ENCODE results near the gene RPL36.
A peak's percentile ranks its signal among the peaks of the same experiment; 100 is the strongest.
"Not testable (repeated sequence)": the region's sequence is repeated elsewhere in the genome, so short reads cannot be mapped to it uniquely, and the experiment has no call there.

The RPL36 gene

GRCh38 chr19:5717215-5717935 is 27.3 kb downstream of the RPL36 start:
- no peak for DNase-seq (ENCODE audit: low read depth)
- H3K36me3 ChIP-seq (ENCODE audit: control insufficient read depth, insufficient read depth, low read length, severe bottlenecking), result peaks cover 17% of the 10 kb centered on the region
- no peaks in the 10 kb centered on the region for H3K27me3 ChIP-seq (replicated peaks; ENCODE audit: control insufficient read depth, insufficient read depth, low read length)
- H3K4me1 ChIP-seq (ENCODE audit: control insufficient read depth, insufficient read depth, low read length), result peaks cover 16% of the 10 kb centered on the region
- peak overlapping the region; percentile 97 for H3K9ac ChIP-seq (ENCODE audit: low read length)
- H3K9me3 ChIP-seq (ENCODE audit: control insufficient read depth, low read length), result no peaks in the 10 kb centered on the region
- peak overlapping the region; percentile 96 for H3K4me3 ChIP-seq (ENCODE audit: low read length)

DNA sequence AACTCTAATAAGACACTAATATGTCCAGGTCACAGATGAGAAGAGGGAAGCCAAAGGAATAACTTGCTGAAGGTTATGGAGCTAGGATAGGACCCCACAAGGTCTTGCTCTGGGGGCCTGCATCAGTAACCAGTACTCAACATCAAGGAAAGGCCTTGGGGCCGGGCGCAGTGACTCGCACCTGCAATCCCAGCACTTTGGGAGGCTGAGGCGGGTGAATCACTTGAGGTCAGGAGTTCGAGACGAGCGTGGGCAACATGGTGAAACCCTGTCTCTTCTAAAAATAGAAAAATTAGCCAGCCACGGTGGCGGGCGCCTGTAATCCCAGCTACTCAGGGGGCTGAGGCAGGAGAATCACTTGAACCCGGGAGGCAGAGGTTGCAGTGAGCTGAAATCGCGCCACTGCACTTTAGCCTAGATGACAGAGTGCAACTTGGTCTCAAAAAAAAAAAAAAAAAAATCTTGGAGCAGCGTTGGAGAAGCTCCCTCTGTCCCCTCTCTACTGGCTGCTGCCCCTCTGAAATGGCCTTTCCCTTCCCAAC is 28.0 kb downstream of the RPL36 start:
- H3K4me3 ChIP-seq (ENCODE audit: low read length), result peak overlapping the region; percentile 96
- DNase-seq (ENCODE audit: low read depth), result peak; percentile 54

GRCh38 chr19:5718579-5719273 is 28.6 kb downstream of the RPL36 start:
- peaks cover 16% of the 10 kb centered on the region for H3K4me1 ChIP-seq (ENCODE audit: control insufficient read depth, insufficient read depth, low read length)
- H3K27me3 ChIP-seq (replicated peaks; ENCODE audit: control insufficient read depth, insufficient read depth, low read length), result no peaks in the 10 kb centered on the region
- peak overlapping the region; percentile 97 for H3K9ac ChIP-seq (ENCODE audit: low read length)
- H3K36me3 ChIP-seq (ENCODE audit: control insufficient read depth, insufficient read depth, low read length, severe bottlenecking), result peaks cover 3% of the 10 kb centered on the region
- H3K4me3 ChIP-seq (ENCODE audit: low read length), result peak overlapping the region; percentile 96
- H3K9me3 ChIP-seq (ENCODE audit: control insufficient read depth, low read length), result no peaks in the 10 kb centered on the region
- DNase-seq (ENCODE audit: low read depth), result peak; percentile 90

More for the DNA sequence above, 28.0 kb downstream of the RPL36 start:
- peaks cover 16% of the 10 kb centered on the region for H3K4me1 ChIP-seq (ENCODE audit: control insufficient read depth, insufficient read depth, low read length)
- H3K9ac ChIP-seq (ENCODE audit: low read length), result peak overlapping the region; percentile 97
- H3K36me3 ChIP-seq (ENCODE audit: control insufficient read depth, insufficient read depth, low read length, severe bottlenecking), result peaks cover 9% of the 10 kb centered on the region
- H3K9me3 ChIP-seq (ENCODE audit: control insufficient read depth, low read length), result no peaks in the 10 kb centered on the region
- H3K27me3 ChIP-seq (replicated peaks; ENCODE audit: control insufficient read depth, insufficient read depth, low read length), result no peaks in the 10 kb centered on the region

- no peaks in the 10 kb centered on the region for H3K36me3 ChIP-seq (ENCODE audit: control insufficient read depth, insufficient read depth, low read length, severe bottlenecking)
- H3K4me1 ChIP-seq (ENCODE audit: control insufficient read depth, insufficient read depth, low read length), result peaks cover 16% of the 10 kb centered on the region
- DNase-seq (ENCODE audit: low read depth), result peak; percentile 80
- H3K27me3 ChIP-seq (replicated peaks; ENCODE audit: control insufficient read depth, insufficient read depth, low read length), result no peaks in the 10 kb centered on the region
- peak overlapping the region; percentile 96 for H3K4me3 ChIP-seq (ENCODE audit: low read length)
- no peaks in the 10 kb centered on the region for H3K9me3 ChIP-seq (ENCODE audit: control insufficient read depth, low read length)
- peak overlapping the region; percentile 97 for H3K9ac ChIP-seq (ENCODE audit: low read length)
Observed at GRCh38 chr19:5719274-5719960, 29.3 kb downstream of the RPL36 start.

- Histone ChIP-seq H3K9me3 (ENCODE audit: control insufficient read depth, low read length) (no peaks in the 10 kb centered on the region), H3K27me3 (replicated peaks; ENCODE audit: control insufficient read depth, insufficient read depth, low read length) (peaks cover 4% of the 10 kb centered on the region)
Observed at GRCh38 chr19:5719961-5720790, 30.1 kb downstream of the RPL36 start, which contains the start of the genes CATSPERD and LONP1. Gene CATSPERD, plus strand, starts transcription at chr19:5720637. Its CDS starts 101 bp downstream, at chr19:5720738. Gene LONP1, minus strand, starts transcription at chr19:5720146. Its CDS starts 14 bp downstream, at chr19:5720132.

DNA sequence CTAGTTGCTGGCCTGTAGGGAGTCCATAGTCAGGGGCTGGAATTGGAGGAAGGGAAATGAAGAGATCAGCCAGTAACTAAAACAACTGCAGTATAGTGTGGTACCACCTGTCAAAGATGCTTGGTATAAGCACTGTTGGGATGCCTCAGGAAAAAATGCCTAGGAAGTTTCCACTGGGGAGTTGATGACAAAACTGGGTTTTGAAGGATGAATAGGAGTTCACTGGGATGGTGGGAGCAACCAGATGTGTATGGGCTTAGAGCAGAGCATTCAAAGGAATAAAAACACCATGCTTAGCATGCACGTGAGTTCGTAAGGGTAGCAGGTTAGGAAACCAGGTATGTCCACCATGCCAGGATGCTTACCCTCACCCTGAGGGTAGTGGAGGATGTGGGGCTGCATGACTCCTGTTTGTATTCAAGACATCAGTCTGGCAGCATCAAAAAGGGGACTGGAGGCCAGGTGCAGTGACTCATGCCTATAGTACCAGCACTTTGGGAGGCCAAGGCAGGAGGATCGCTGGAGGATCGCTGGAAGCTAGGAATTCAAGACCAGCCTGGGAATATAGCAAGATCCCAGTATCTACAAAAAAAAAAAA is 37.5 kb downstream of the RPL36 start:
- Histone ChIP-seq H3K4me3 (ENCODE audit: low read length) (no peak overlapping the region), H3K36me3 (ENCODE audit: control insufficient read depth, insufficient read depth, low read length, severe bottlenecking) (no peaks in the 10 kb centered on the region), H3K9me3 (ENCODE audit: control insufficient read depth, low read length) (no peaks in the 10 kb centered on the region), H3K9ac (ENCODE audit: low read length) (no peak overlapping the region), H3K4me1 (ENCODE audit: control insufficient read depth, insufficient read depth, low read length) (no peaks in the 10 kb centered on the region), H3K27me3 (replicated peaks; ENCODE audit: control insufficient read depth, insufficient read depth, low read length) (peaks cover 4% of the 10 kb centered on the region)
- DNase-seq (ENCODE audit: low read depth), result no peak

More at GRCh38 chr19:5719961-5720790, 30.1 kb downstream of the RPL36 start, which contains the start of the genes CATSPERD and LONP1:
- Histone ChIP-seq H3K4me3 (ENCODE audit: low read length) (peak within 1 kb of the TSS; percentile 96), H3K4me1 (ENCODE audit: control insufficient read depth, insufficient read depth, low read length) (peaks cover 16% of the 10 kb centered on the region), H3K36me3 (ENCODE audit: control insufficient read depth, insufficient read depth, low read length, severe bottlenecking) (no peaks in the 10 kb centered on the region), H3K9ac (ENCODE audit: low read length) (peak within 1 kb of the TSS; percentile 97)
- DNase-seq (ENCODE audit: low read depth), result peak; percentile 100

DNA sequence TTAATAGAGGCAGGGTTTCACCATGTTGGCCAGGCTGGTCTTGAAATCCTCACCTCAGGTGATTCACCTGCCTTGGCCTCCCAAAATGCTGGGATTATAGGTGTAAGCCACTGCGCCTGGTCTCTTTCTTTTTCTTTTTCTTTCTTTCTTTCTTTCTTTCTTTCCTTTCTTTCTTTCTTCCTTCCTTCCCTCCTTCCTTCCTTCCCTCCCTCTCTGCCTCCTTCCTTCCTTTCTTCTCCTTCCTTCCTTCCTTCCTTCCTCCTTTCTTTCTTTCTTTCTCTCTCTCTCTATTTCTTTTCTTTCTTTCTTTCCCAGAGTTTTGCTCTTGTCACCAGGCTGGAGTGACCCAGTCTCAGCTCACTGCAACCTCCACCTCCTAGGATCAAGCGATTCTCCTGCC is 43.1 kb downstream of the RPL36 start:
- H3K4me3 ChIP-seq (ENCODE audit: low read length); H3K27me3 ChIP-seq (replicated peaks; ENCODE audit: control insufficient read depth, insufficient read depth, low read length); H3K9me3 ChIP-seq (ENCODE audit: control insufficient read depth, low read length); H3K9ac ChIP-seq (ENCODE audit: low read length); DNase-seq (ENCODE audit: low read depth); H3K4me1 ChIP-seq (ENCODE audit: control insufficient read depth, insufficient read depth, low read length); H3K36me3 ChIP-seq (ENCODE audit: control insufficient read depth, insufficient read depth, low read length, severe bottlenecking): not testable (repeated sequence)

DNA sequence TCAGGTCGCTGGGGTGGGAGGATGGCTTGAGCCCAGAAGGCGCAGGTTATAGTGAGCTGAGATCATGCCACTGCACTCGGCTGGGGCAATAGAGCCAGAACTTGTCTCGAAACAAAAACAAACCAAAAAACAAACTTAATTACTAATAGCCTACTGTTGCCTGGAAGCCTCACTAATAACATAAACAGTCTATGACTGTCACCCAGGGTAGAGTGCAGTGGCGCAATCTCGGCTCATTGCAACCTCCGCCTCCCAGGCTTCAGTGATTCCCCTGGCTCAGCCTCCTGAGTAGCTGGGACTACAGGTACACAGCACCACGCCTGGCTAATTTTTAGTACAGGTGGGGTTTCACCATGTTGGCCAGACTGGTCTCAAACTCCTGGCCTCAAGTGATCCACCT is 48.3 kb downstream of the RPL36 start:
- DNase-seq (ENCODE audit: low read depth), result no peak
- Histone ChIP-seq H3K4me3 (ENCODE audit: low read length) (no peak overlapping the region), H3K9me3 (ENCODE audit: control insufficient read depth, low read length) (no peaks in the 10 kb centered on the region), H3K27me3 (replicated peaks; ENCODE audit: control insufficient read depth, insufficient read depth, low read length) (no peaks in the 10 kb centered on the region), H3K9ac (ENCODE audit: low read length) (no peak overlapping the region), H3K36me3 (ENCODE audit: control insufficient read depth, insufficient read depth, low read length, severe bottlenecking) (no peaks in the 10 kb centered on the region), H3K4me1 (ENCODE audit: control insufficient read depth, insufficient read depth, low read length) (no peaks in the 10 kb centered on the region)

All from adipocyte (in vitro differentiated cells).